Measurements from ENCODE around the gene ANGPTL4. TPM values are rescaled to one million over a fixed set of nuclear protein-coding genes. Genes with fewer than 3 reads are reported as not detected.
A peak's percentile ranks its signal among the peaks of the same experiment; 100 is the strongest.

The ANGPTL4 gene
- total RNA-seq, 4 donors from 2014 or later: 4.4 to 48.2 (median 19.4) TPM

GRCh38 chr19:8323781-8324185 is 40.2 kb upstream of the ANGPTL4 start:
- TF ChIP-seq POLR2A (IDR thresholded peaks at IDR 0.05): no peak
- no peak for TF ChIP-seq EP300 (IDR thresholded peaks at IDR 0.05)
- TF ChIP-seq POLR2AphosphoS5 (IDR thresholded peaks at IDR 0.05): no peak
- no peak for TF ChIP-seq CTCF (IDR thresholded peaks at IDR 0.05)
- Histone ChIP-seq H3K9me3 (peaks cover 0 to 5% (median 0%) of the 10 kb centered on the region in 3 donors), H3K4me3 (no peak overlapping the region), H3K36me3 (peaks cover 0 to 34% of the 10 kb centered on the region in 2 donors), H3K27me3 (no peaks in the 10 kb centered on the region), H3K4me1 (peaks cover 0 to 50% (median 27%) of the 10 kb centered on the region in 3 donors), H3K27ac (no peak overlapping the region)
- WGBS, 2 donors (ENCODE audit: low coverage in 1 of 2): no CpG with 5 or more reads among the region's 1 CpG
- ATAC-seq: no peak

- Histone ChIP-seq H3K9me3 (peaks cover 0 to 5% (median 0%) of the 10 kb centered on the region in 3 donors), H3K4me3 (no peak overlapping the region), H3K27me3 (no peaks in the 10 kb centered on the region), H3K36me3 (peaks cover 0 to 34% of the 10 kb centered on the region in 2 donors), H3K27ac (peak overlapping the region in 2 of 4 donors; percentile 16 to 32), H3K4me1 (peaks cover 0 to 46% (median 27%) of the 10 kb centered on the region in 3 donors)
- WGBS, 2 donors (ENCODE audit: low coverage in 1 of 2): 44% methylated on average over 1 of the region's 17 CpGs; no CpG with 5 or more reads in 1 of the 2 donors
- TF ChIP-seq POLR2AphosphoS5 (IDR thresholded peaks at IDR 0.05) (no peak), POLR2A (IDR thresholded peaks at IDR 0.05) (peak in 1 of 2 donors; percentile 6), EP300 (IDR thresholded peaks at IDR 0.05) (no peak), CTCF (IDR thresholded peaks at IDR 0.05) (no peak)
- ATAC-seq: no peak
Observed at GRCh38 chr19:8324186-8325050, 39.5 kb upstream of the ANGPTL4 start.

- no peaks in the 10 kb centered on the region for H3K27me3 ChIP-seq
- H3K9me3 ChIP-seq: peaks cover 0 to 5% (median 0%) of the 10 kb centered on the region in 3 donors
- TF ChIP-seq CTCF (IDR thresholded peaks at IDR 0.05) (no peak), POLR2A (IDR thresholded peaks at IDR 0.05) (no peak), POLR2AphosphoS5 (IDR thresholded peaks at IDR 0.05) (no peak), EP300 (IDR thresholded peaks at IDR 0.05) (no peak)
- H3K4me1 ChIP-seq: peaks cover 0 to 36% (median 19%) of the 10 kb centered on the region in 3 donors
- H3K4me3 ChIP-seq: no peak overlapping the region
- 88 to 100% methylated on average over 1 to 3 of the region's 3 CpGs for WGBS, 2 donors (ENCODE audit: low coverage in 1 of 2)
- no peak for ATAC-seq
- no peak overlapping the region for H3K27ac ChIP-seq
- peaks cover 0 to 34% of the 10 kb centered on the region in 2 donors for H3K36me3 ChIP-seq
Observed at GRCh38 chr19:8325454-8325853, 38.5 kb upstream of the ANGPTL4 start.

GRCh38 chr19:8329996-8330395 is 34.0 kb upstream of the ANGPTL4 start:
- Histone ChIP-seq H3K36me3 (peaks cover 0 to 13% of the 10 kb centered on the region in 2 donors), H3K4me1 (peaks cover 0 to 23% (median 13%) of the 10 kb centered on the region in 3 donors), H3K9me3 (peaks cover 0 to 5% (median 0%) of the 10 kb centered on the region in 3 donors), H3K27me3 (peaks cover 37% of the 10 kb centered on the region), H3K27ac (no peak overlapping the region), H3K4me3 (no peak overlapping the region)
- 89 to 94% methylated on average over 2 to 3 of the region's 3 CpGs for WGBS, 2 donors (ENCODE audit: low coverage in 1 of 2)
- TF ChIP-seq POLR2AphosphoS5 (IDR thresholded peaks at IDR 0.05): no peak
- no peak for TF ChIP-seq EP300 (IDR thresholded peaks at IDR 0.05)
- no peak for TF ChIP-seq POLR2A (IDR thresholded peaks at IDR 0.05)
- no peak for TF ChIP-seq CTCF (IDR thresholded peaks at IDR 0.05)
- ATAC-seq: no peak

Data from gastroesophageal sphincter (tissue), 4 donors.